HUDEP-2 (cell line): Measurements from ENCODE around the gene OR6T1.

Source experiments
- DNase-seq, 76 experiments: peaks; one replicate each; lab custom pipeline; 2025; ENCODE audit not compliant: unreplicated experiment in 76 of 76; lab: John Stamatoyannopoulos, UW

OR6T1 gene

GRCh38 chr11:123943738-123944137 lies at the start of gene OR6T1:
Gene OR6T1, minus strand, starts transcription at chr11:123943838. Its CDS starts 0 bp downstream, at chr11:123943838.
- DNase-seq, result no peak

GRCh38 chr11:123979311-123979710 lies 35.7 kb upstream of the OR6T1 start:
- no peak for DNase-seq

DNA sequence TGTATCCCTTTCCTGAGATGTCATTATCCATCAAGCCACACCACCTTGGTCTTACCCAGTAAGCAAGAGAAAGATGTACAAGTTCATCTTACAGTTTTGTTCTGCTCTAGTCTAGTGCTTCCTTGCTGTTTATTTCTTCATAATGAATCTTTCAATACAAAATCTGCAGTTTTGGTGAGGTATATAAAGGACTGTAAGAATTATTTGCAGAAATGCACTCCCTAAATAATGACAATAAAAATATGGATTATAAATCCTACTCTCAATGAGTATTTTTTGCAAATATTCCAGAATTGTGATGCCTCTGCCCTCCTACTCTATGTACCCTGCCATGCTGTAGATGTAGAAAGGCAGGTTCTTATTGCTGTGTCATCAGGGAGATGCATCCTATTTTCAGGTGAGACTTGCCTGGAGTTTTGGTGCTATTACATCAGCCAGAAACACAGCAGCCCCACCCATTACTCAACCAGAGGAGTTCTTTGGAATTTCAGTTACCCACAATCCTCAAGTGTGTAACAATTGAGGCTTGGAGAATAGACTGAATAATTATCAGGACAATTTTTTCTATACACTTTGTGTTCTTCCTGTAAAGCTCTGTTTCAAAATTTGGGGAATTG lies 34.2 kb upstream of the OR6T1 start, which contains the start of gene OR10S1:
OR10S1 (minus strand) TSS at position 51 of the 617 bp plus-strand sequence. CDS start 117 bp downstream, outside the sequence.
- no peak for DNase-seq

DNA sequence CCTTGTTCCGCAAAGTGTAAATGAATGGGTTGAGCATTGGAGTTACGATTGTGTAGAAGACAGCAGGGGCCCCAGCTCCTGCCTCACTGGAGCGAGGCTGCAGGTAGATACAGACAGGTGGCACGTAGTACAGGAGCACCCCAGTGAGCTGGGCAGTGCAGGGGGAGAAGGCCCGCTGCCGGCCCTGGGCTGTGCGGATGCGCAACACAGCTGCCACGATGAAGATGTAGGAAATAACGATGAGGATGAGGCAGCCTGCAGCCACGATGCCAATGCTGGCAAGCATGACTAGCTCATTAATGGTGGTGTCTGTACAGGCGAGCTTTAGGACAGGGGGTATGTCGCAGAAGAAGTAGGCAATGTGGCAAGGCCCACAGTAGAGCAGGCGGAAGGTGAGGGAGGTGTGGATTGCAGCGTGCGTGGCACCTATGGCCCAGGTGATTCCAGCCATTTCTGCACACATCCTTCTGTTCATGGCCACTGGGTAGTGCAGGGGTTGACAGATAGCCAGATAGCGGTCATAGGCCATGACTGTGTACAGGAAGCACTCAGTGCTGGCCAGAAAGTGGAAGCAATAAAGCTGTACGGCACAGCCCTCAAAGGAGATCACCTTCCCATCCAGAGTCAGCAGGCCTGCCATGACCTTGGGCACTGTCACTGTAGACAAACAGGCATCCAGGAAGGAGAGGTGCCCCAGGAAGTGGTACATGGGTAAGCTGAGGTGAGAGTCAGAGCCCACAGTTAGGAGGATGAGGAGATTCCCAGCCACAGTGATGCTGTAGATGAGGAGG lies 33.3 kb upstream of the OR6T1 start:
- DNase-seq, result no peak

DNA sequence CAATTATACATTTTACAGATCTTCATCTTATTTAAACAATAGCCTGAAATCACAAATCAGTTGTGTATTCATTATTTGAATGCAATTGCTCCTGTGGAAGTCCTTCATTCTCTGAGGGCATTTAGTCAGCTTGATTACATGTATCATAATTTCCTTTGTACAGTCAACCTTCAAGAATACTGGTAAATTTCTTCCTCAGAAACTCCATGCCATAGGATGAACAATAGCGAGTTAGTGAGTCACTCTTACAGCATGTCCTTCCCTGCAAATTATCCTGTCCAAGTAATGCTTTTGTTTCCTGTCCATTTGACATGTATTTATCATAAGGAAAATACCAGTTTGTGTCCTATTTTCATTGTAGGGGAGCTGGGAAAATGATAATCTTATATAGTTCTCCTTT lies 30.2 kb upstream of the OR6T1 start:
- no peak for DNase-seq

DNA sequence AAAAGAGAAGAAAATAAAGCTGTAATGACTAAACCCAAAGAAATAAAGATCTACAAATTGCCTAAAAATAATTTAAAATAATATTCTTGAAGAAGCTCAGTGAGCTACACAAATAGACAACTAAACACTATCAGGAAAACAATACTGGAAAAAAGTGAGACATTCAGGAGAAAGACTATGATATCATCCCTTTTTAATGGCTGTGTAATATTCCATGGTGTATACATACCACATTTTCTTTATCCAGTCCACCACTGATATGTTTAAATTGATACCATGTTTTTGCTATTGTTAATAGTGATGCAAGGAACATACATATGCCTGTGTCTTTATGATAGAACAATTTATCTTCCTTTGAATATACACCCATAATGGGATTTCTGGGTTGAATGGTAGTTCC lies 13.1 kb upstream of the OR6T1 start:
- DNase-seq, result no peak

DNA sequence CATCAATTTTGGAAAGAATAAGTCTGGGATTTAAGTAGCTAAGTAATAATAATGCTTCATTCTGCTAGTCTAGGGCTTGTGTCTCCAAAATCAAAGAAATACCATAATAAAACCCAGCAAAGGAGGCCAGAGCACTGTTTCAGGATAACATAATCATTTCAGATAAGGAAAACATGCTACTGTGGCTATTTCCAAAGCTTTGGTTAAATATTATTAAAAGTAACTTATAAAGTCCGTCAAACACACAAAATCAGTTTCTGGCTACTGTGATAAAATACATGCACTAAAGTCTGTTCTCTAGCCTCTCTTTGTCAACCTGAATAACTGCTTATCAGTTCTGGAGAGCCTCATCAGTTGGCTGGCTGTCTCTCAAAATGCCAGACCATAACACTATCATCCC lies 1.5 kb upstream of the OR6T1 start:
- DNase-seq, result no peak

GRCh38 chr11:123942413-123942812 lies 1.2 kb downstream of the OR6T1 start:
- no peak for DNase-seq

DNA sequence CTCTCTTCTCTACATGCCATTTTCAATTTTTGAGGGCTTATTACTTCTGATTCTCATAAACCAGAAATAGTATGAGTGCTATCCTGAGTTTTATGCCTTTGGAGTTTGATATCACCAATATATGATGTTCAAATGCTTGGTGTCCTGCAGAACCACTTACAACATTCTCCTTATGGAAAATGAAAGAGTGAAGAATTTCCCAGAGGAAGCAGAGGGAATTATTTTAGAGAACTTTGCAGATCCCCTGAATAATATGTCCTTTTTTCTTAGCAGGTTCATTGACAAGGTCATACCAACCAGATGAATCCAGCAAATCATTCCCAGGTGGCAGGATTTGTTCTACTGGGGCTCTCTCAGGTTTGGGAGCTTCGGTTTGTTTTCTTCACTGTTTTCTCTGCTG lies 4.3 kb downstream of the OR6T1 start, which contains the start of gene OR4D5:
OR4D5 (plus strand) TSS at position 301 of the 400 bp plus-strand sequence; CDS start at position 301, 0 bp downstream.
- DNase-seq, result no peak

DNA sequence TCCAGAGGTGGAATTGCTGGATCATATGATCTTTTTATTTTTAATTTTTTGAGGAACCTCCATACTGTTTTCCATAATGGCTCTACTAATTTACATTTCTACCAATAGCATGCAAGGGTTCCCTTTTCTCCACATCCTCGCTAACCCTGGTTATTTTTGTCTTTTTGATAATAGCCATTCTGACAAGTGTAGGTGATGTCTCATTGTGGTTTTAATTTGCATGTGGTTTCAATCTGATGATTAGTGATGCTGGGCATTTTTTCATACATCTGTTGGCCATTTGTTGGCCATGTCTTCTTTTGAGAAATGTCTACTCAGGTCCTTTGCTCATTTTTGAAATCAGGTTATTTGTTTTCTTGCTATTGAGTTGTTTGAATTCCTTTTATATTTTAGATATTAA lies 19.6 kb downstream of the OR6T1 start:
- no peak for DNase-seq

DNA sequence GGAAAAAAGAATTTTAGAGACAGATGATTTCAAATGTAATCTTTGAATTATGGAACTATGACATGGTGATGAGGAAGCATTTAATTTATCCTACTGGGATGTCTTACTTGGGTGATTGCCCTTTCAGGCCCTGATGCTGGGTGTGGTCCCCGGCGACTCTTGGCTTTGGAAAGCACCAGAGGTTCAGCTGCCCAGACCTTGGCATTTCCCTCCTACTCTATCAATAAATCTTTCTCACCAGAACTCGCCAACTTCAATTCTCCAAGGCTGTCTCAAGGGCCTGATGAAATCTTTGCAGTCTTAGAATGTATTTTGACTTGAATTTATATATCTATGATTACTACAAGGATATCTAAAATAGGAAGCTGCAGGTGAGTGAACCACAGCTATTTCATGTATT lies 22.7 kb downstream of the OR6T1 start:
- no peak for DNase-seq

- no peak for DNase-seq
These were observed 37.8 kb downstream of the OR6T1 start for GRCh38 chr11:123905826-123906225.

DNA sequence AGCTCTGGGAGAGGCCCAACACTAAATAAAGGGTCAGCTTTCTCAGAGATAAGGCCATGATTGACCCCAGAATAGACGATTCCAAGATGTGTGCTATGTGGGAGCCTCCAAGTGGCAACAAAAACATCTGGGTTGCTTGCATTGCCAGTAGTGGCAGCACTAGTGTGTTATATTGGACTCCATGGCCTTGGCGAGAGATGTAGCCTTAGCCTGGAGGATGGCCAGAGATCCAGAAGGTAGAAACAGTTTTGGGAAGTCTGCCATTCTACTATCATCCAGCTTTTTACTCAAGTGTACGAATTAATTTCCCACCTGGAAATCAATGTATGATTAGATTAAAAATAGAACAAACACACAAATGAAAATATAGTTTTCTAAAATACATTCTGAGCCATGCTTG lies 38.7 kb downstream of the OR6T1 start:
- DNase-seq, result no peak

DNA sequence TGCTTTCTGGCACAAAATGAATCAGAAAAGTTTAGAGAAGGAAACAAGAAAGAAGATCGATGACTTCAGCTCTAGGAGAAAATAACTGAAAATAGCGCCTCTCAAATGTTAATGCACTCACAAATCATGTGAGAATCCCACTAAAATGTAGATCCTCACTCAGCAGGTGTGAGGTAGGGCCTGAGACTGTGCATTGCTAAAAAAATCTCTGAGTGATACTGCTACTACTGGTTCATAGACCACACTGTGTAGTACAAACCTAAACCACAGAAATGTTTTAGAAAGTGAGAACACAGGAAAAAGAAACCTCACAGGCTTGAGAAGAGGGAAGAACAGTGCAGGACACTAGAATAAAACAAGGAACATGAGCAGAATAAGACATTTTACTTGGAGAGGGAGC lies 39.7 kb downstream of the OR6T1 start:
- DNase-seq, result no peak

GRCh38 chr11:123901867-123902266 lies 41.8 kb downstream of the OR6T1 start, which contains the start of gene OR8D4:
Gene OR8D4, plus strand, starts transcription at chr11:123902167. Its CDS starts 4,265 bp downstream, at chr11:123906432.
- DNase-seq, result no peak

DNA sequence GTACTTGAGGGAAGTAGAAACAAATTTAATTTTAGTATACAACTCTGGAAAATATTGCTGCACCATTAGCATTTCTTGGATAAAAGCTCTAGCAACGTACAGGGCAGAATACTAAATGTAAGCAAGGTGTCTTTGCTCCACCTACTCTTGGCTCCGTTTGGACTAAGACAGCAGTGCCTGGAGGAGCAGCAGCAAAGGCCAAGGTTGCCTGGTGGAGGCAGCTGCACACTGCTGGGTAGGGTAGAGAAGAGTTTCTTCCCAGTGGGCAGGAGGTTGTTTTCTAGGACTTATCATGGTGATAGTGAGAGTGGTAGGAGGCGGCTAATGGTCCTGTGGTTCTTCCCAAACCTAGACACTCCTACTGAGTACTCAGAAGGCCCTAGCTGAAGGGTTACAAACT lies 43.8 kb downstream of the OR6T1 start:
- no peak for DNase-seq
